Dedifferentiated amniotic fluid mesenchymal stem cell (primary cell): ENCODE results near the gene MCRIP2.

Source experiments
- DNase-seq: peaks from one replicate; pipeline ENCODE4 v3.0.0-alpha.2; 2016; ENCODE audit errors: extremely low spot score

MCRIP2 gene

GRCh38 chr16:631808-632358 lies 9.7 kb upstream of the MCRIP2 start:
- DNase-seq: no peak

- DNase-seq: no peak
These were observed 8.9 kb upstream of the MCRIP2 start for GRCh38 chr16:632486-633335.

- DNase-seq: no peak
These were observed 8.1 kb upstream of the MCRIP2 start for GRCh38 chr16:633336-634050.

GRCh38 chr16:634051-634670 lies 7.5 kb upstream of the MCRIP2 start:
- DNase-seq: no peak

GRCh38 chr16:634996-635395 lies 6.6 kb upstream of the MCRIP2 start:
- no peak for DNase-seq

GRCh38 chr16:635573-636205 lies 5.9 kb upstream of the MCRIP2 start:
- no peak for DNase-seq

GRCh38 chr16:636206-637080 lies 5.2 kb upstream of the MCRIP2 start, which contains the start of gene METTL26:
TSS of gene METTL26 (minus strand) at chr16:636305. CDS start at chr16:636290, 15 bp downstream.
- peak; percentile 93 for DNase-seq

GRCh38 chr16:637081-638018 lies 4.3 kb upstream of the MCRIP2 start:
- no peak for DNase-seq

- no peak for DNase-seq
These were observed 3.5 kb upstream of the MCRIP2 start for GRCh38 chr16:638034-638543.

- no peak for DNase-seq
These were observed 2.8 kb upstream of the MCRIP2 start for GRCh38 chr16:638836-639235.

GRCh38 chr16:640614-641013 lies 1.0 kb upstream of the MCRIP2 start:
- no peak for DNase-seq

GRCh38 chr16:642189-643049 lies 791 bp downstream of the MCRIP2 start:
- DNase-seq: no peak

GRCh38 chr16:643050-643368 lies 1.4 kb downstream of the MCRIP2 start:
- no peak for DNase-seq

GRCh38 chr16:644556-644955 lies 2.9 kb downstream of the MCRIP2 start:
- no peak for DNase-seq

- no peak for DNase-seq
These were observed 4.4 kb downstream of the MCRIP2 start for GRCh38 chr16:645852-646678.

- DNase-seq: no peak
These were observed 5.1 kb downstream of the MCRIP2 start for GRCh38 chr16:646679-647172.

- DNase-seq: no peak
These were observed 5.7 kb downstream of the MCRIP2 start for GRCh38 chr16:647173-647902.
